Upper lobe of left lung (tissue), 4 donors: ENCODE results near the gene FALEC.

ENCODE experiments used
- CTCF ChIP-seq, 6 experiments: fragments of 450-650 bp in 4 of 6; fragments of 200-600 bp in 2 of 6; sonication (generic) in 2 of 6; IDR thresholded peaks; one replicate each; pipeline ENCODE4 v1.5.1; 2016 to 2019; ENCODE audit warnings: antibody characterized with exemption in 6 of 6
- POLR2A ChIP-seq, 4 donors: fragments of 450-650 bp; IDR thresholded peaks; one replicate each; pipeline ENCODE4 v1.5.1; 2016 to 2017; ENCODE audit warnings: antibody characterized with exemption in 4 of 4, mild to moderate bottlenecking in 2 of 4
- POLR2AphosphoS5 ChIP-seq, 2 donors: sonication (generic); formaldehyde crosslinking; IDR thresholded peaks; one replicate each; pipeline ENCODE4 v1.5.1; 2017; ENCODE audit warnings: antibody characterized with exemption in 2 of 2

GRCh38 chr1:150511985-150512660 lies 3.4 kb upstream of the FALEC start:
- TF ChIP-seq CTCF (IDR thresholded peaks at IDR 0.05) (no peak), POLR2A (IDR thresholded peaks at IDR 0.05) (no peak), POLR2AphosphoS5 (IDR thresholded peaks at IDR 0.05) (no peak)
